NCI-H524 treated with DMSO at 0.1 percent for 48 hours (cell line): ENCODE results near the gene ADCY1.

ENCODE experiments used
- DNase-seq: peaks from one replicate; lab custom pipeline; 2025; lab: John Stamatoyannopoulos, UW

The ADCY1 gene

GRCh38 chr7:45576249-45576929, 2.2 kb downstream of the ADCY1 start:
- DNase-seq: no peak

GRCh38 chr7:45578022-45578421, 3.9 kb downstream of the ADCY1 start:
- no peak for DNase-seq

- DNase-seq: no peak
Measured at GRCh38 chr7:45578467-45578866, 4.3 kb downstream of the ADCY1 start.

GRCh38 chr7:45579391-45579801, 5.2 kb downstream of the ADCY1 start:
- DNase-seq: no peak

- no peak for DNase-seq
Measured at GRCh38 chr7:45580053-45580872, 6.1 kb downstream of the ADCY1 start.

GRCh38 chr7:45581271-45581780, 7.2 kb downstream of the ADCY1 start:
- no peak for DNase-seq

- no peak for DNase-seq
Measured at GRCh38 chr7:45582136-45582749, 8.1 kb downstream of the ADCY1 start.

GRCh38 chr7:45582868-45583277, 8.7 kb downstream of the ADCY1 start:
- DNase-seq: no peak

GRCh38 chr7:45583296-45583695, 9.1 kb downstream of the ADCY1 start:
- no peak for DNase-seq

- no peak for DNase-seq
Measured at GRCh38 chr7:45584261-45585210, 10.4 kb downstream of the ADCY1 start.

GRCh38 chr7:45585628-45586027, 11.5 kb downstream of the ADCY1 start:
- DNase-seq: no peak

- DNase-seq: no peak
Measured at GRCh38 chr7:45586542-45587520, 12.7 kb downstream of the ADCY1 start.

GRCh38 chr7:45588466-45588865, 14.3 kb downstream of the ADCY1 start:
- DNase-seq: no peak

GRCh38 chr7:45589061-45589460, 14.9 kb downstream of the ADCY1 start:
- no peak for DNase-seq

- DNase-seq: no peak
Measured at GRCh38 chr7:45589915-45590678, 15.9 kb downstream of the ADCY1 start.

- no peak for DNase-seq
Measured at GRCh38 chr7:45590679-45591057, 16.5 kb downstream of the ADCY1 start.

GRCh38 chr7:45591101-45591906, 17.1 kb downstream of the ADCY1 start:
- no peak for DNase-seq

GRCh38 chr7:45592230-45592991, 18.2 kb downstream of the ADCY1 start:
- no peak for DNase-seq
